ENCODE data around the gene NFAM1.
A peak's percentile ranks its signal among the peaks of the same experiment; 100 is the strongest.

Gene NFAM1

GRCh38 chr22:42433754-42434682, 1.8 kb upstream of the NFAM1 start (continued):
- TF ChIP-seq GFI1B (tag by site-specific recombination; IDR thresholded peaks at IDR 0.05) (no peak), ZNF184 (tag by site-specific recombination; IDR thresholded peaks at IDR 0.05) (no peak), OSR2 (tag by site-specific recombination; IDR thresholded peaks at IDR 0.05) (peak; percentile 41), SP7 (tag by site-specific recombination; IDR thresholded peaks at IDR 0.05) (no peak), ZBTB26 (tag by site-specific recombination; optimal IDR thresholded peaks at IDR 0.05) (peak; percentile 17), ZNF394 (tag by site-specific recombination; IDR thresholded peaks at IDR 0.05; ENCODE audit: borderline replicate concordance) (no peak), ZNF529 (tag by site-specific recombination; IDR thresholded peaks at IDR 0.05; ENCODE audit: insufficient replicate concordance) (no peak), GLIS1 (tag by site-specific recombination; IDR thresholded peaks at IDR 0.05) (peak; percentile 85), ZBTB10 (tag by site-specific recombination; IDR thresholded peaks at IDR 0.05) (no peak), ZNF776 (tag by site-specific recombination; IDR thresholded peaks at IDR 0.05; ENCODE audit: borderline replicate concordance) (no peak), ZFP69B (tag by site-specific recombination; IDR thresholded peaks at IDR 0.05) (no peak), ZNF37A (tag by site-specific recombination; IDR thresholded peaks at IDR 0.05) (no peak), ZNF777 (tag by site-specific recombination; IDR thresholded peaks at IDR 0.05; ENCODE audit: borderline replicate concordance) (no peak), ZNF398 (tag by site-specific recombination; IDR thresholded peaks at IDR 0.05) (peak; percentile 7; the same call in 1 of the 2 replicates), ZNF561 (tag by site-specific recombination; IDR thresholded peaks at IDR 0.05; ENCODE audit: borderline replicate concordance) (no peak), SETDB1 (IDR thresholded peaks at IDR 0.05; ENCODE audit: insufficient read length, low read length) (no peak), ZNF416 (tag by site-specific recombination; IDR thresholded peaks at IDR 0.05) (no peak), ZNF658 (tag by site-specific recombination; IDR thresholded peaks at IDR 0.05) (no peak), ZNF791 (tag by site-specific recombination; IDR thresholded peaks at IDR 0.05) (no peak), ZNF223 (tag by site-specific recombination; IDR thresholded peaks at IDR 0.05) (0 out of 2 replicates have a peak, but pooled peaks have one; percentile 56), ZNF707 (tag by site-specific recombination; IDR thresholded peaks at IDR 0.05) (no peak), ZNF785 (tag by site-specific recombination; IDR thresholded peaks at IDR 0.05) (no peak), ZNF660 (tag by site-specific recombination; IDR thresholded peaks at IDR 0.05) (no peak), ZNF76 (tag by site-specific recombination; IDR thresholded peaks at IDR 0.05; ENCODE audit: borderline replicate concordance, low read depth) (no peak), ZBTB11 (tag by site-specific recombination; conservative IDR thresholded peaks at IDR 0.05; ENCODE audit: low read depth) (no peak), HOXC10 (CRISPR knock-in tag; IDR thresholded peaks at IDR 0.05) (no peak), WT1 (tag by site-specific recombination; IDR thresholded peaks at IDR 0.05) (peak; percentile 59; the same call in 1 of the 2 replicates), ZNF664 (tag by site-specific recombination; IDR thresholded peaks at IDR 0.05) (no peak), ZNF473 (tag by site-specific recombination; IDR thresholded peaks at IDR 0.05) (no peak), ZNF510 (tag by site-specific recombination; IDR thresholded peaks at IDR 0.05; ENCODE audit: insufficient replicate concordance) (no peak), ZBTB8A (tag by site-specific recombination; IDR thresholded peaks at IDR 0.05) (peak; percentile 65), KLF7 (tag by site-specific recombination; IDR thresholded peaks at IDR 0.05; ENCODE audit: borderline replicate concordance) (no peak)

Measured in HEK293 (cell line).